Neural cell (in vitro differentiated cells): ENCODE results near the gene CDYL. TPM values are rescaled to one million over a fixed set of nuclear protein-coding genes. Genes with fewer than 3 reads are reported as not detected.

Source experiments
- H2AFZ ChIP-seq: fragments of 200-600, 300-800 bp; sonication (generic), shearing (Covaris generic); 2 replicates; pipeline ENCODE4 v1.6.0; 2014; ENCODE audit warnings: low read depth, mild to moderate bottlenecking, antibody characterized with exemption, low read length, moderate library complexity
- H3F3A ChIP-seq: fragments of 200-600 bp; shearing (Covaris generic); 2 replicates; pipeline ENCODE4 v1.6.1; 2016; ENCODE audit warnings: mild to moderate bottlenecking, moderate library complexity, mixed read lengths, antibody characterized with exemption, low read length; ENCODE audit not compliant: insufficient read depth, poor library complexity, severe bottlenecking
- H3K27ac ChIP-seq: fragments of 200-600, 300-800 bp; sonication (generic), shearing (Covaris generic); 2 replicates; pipeline ENCODE4 v1.5.1; 2014; ENCODE audit warnings: mild to moderate bottlenecking, low read length, moderate library complexity
- H3K27me3 ChIP-seq: fragments of 300-800, 200-600 bp; sonication (generic), shearing (Covaris generic); 2 replicates; pipeline ENCODE4 v1.6.0; 2014; ENCODE audit warnings: mild to moderate bottlenecking, low read depth, low read length, moderate library complexity; ENCODE audit not compliant: insufficient read depth
- H3K36me3 ChIP-seq: fragments of 300-800, 200-600 bp; sonication (generic), shearing (Covaris generic); 2 replicates; pipeline ENCODE4 v1.5.1; 2014; ENCODE audit warnings: mild to moderate bottlenecking, antibody characterized with exemption, low read length, moderate library complexity; ENCODE audit not compliant: insufficient read depth
- H3K4me2 ChIP-seq: fragments of 300-800, 200-600 bp; sonication (generic), shearing (Covaris generic); 2 replicates; pipeline ENCODE4 v1.6.0; 2014; ENCODE audit warnings: mild to moderate bottlenecking, low read length
- H3K4me3 ChIP-seq: fragments of 300-800, 200-600 bp; sonication (generic), shearing (Covaris generic); 2 replicates; pipeline ENCODE4 v1.5.1; 2014; ENCODE audit warnings: mild to moderate bottlenecking, low read length, moderate library complexity
- H3K79me2 ChIP-seq: fragments of 200-600 bp; shearing (Covaris generic); replicated peaks from 2 replicates; pipeline ENCODE4 v1.6.0; 2014; ENCODE audit warnings: mild to moderate bottlenecking, low read length, moderate library complexity; ENCODE audit not compliant: insufficient read depth
- H3K9ac ChIP-seq: fragments of 300-800, 200-600 bp; sonication (generic), shearing (Covaris generic); 2 replicates; pipeline ENCODE4 v1.6.1; 2016; ENCODE audit warnings: mild to moderate bottlenecking, low read length, mixed read lengths
- H3K9me2 ChIP-seq: fragments of 200-600 bp; shearing (Covaris generic); 2 replicates; pipeline ENCODE4 v1.6.1; 2016; ENCODE audit warnings: mild to moderate bottlenecking, low read length, mixed read lengths; ENCODE audit not compliant: insufficient read depth
- H3K9me3 ChIP-seq: fragments of 200-600, 300-800 bp; sonication (generic), shearing (Covaris generic); 2 replicates; pipeline ENCODE4 v1.6.1; 2016; ENCODE audit warnings: mild to moderate bottlenecking, mixed run types, low read length, moderate library complexity, mixed read lengths
- H4K20me1 ChIP-seq: fragments of 200-600 bp; shearing (Covaris generic); 2 replicates; pipeline ENCODE4 v1.6.1; 2016; ENCODE audit warnings: mild to moderate bottlenecking, mixed run types; ENCODE audit not compliant: insufficient read depth
- CTCF ChIP-seq: fragments of 450-650 bp; IDR thresholded peaks from 2 replicates; pipeline ENCODE4 v1.5.1; 2014; ENCODE audit warnings: antibody characterized with exemption, mild to moderate bottlenecking, moderate library complexity; ENCODE audit not compliant: poor library complexity, severe bottlenecking
- EP300 ChIP-seq: fragments of 450-650 bp; conservative IDR thresholded peaks from 2 replicates; pipeline ENCODE4 v1.6.1; 2014; ENCODE audit warnings: antibody characterized with exemption, mild to moderate bottlenecking, moderate library complexity; ENCODE audit not compliant: poor library complexity, severe bottlenecking
- EZH2 ChIP-seq: fragments of 200-600, 300-800 bp; shearing (Covaris generic), sonication (generic); IDR thresholded peaks from 2 replicates; pipeline ENCODE4 v1.6.1; 2014; ENCODE audit warnings: antibody characterized with exemption, low read length, borderline replicate concordance, mild to moderate bottlenecking; ENCODE audit not compliant: insufficient read depth, poor library complexity, severe bottlenecking
- MXI1 ChIP-seq: fragments of 450-650 bp; conservative IDR thresholded peaks from 2 replicates; pipeline ENCODE4 v1.6.1; 2014; ENCODE audit warnings: antibody characterized with exemption, mild to moderate bottlenecking; ENCODE audit not compliant: poor library complexity, severe bottlenecking
- POLR2AphosphoS5 ChIP-seq: IDR thresholded peaks from 2 replicates; pipeline ENCODE4 v1.6.1; 2012
- RAD21 ChIP-seq: fragments of 450-650 bp; conservative IDR thresholded peaks from 2 replicates; pipeline ENCODE4 v1.6.1; 2014; ENCODE audit warnings: antibody characterized with exemption, mild to moderate bottlenecking, moderate library complexity
- REST ChIP-seq: IDR thresholded peaks from 2 replicates; pipeline ENCODE4 v1.6.1; 2012; ENCODE audit warnings: borderline replicate concordance
- SMC3 ChIP-seq: fragments of 450-650 bp; conservative IDR thresholded peaks from 2 replicates; pipeline ENCODE4 v1.6.1; 2014; ENCODE audit warnings: antibody characterized with exemption, mild to moderate bottlenecking, moderate library complexity; ENCODE audit not compliant: poor library complexity
- TAF1 ChIP-seq: IDR thresholded peaks from 2 replicates; pipeline ENCODE4 v1.6.1; 2012; ENCODE audit warnings: low read depth
- polyA plus RNA-seq: library from polyadenylated mRNA; depleted of rRNA; stranded (reverse); fragments of >200 nt; gene quantifications from 2 replicates; pipeline ENCODE4 v1.2.3, GENCODE V29; 2014

The CDYL gene
- polyA plus RNA-seq, 1 donor from 2014 or later, result 5.2 TPM

GRCh38 chr6:4957521-4958231, 181.5 kb downstream of the CDYL start:
- Histone ChIP-seq H4K20me1 (no peaks in the 10 kb centered on the region), H3K27ac (no peak overlapping the region), H3K27me3 (no peaks in the 10 kb centered on the region), H3K9me3 (no peaks in the 10 kb centered on the region), H3K4me2 (no peak overlapping the region), H2AFZ (no peak overlapping the region), H3F3A (no peaks in the 10 kb centered on the region), H3K36me3 (no peaks in the 10 kb centered on the region), H3K9me2 (no peaks in the 10 kb centered on the region), H3K79me2 (no peaks in the 10 kb centered on the region), H3K9ac (no peak overlapping the region), H3K4me3 (no peak overlapping the region)
- TF ChIP-seq RAD21 (no peak), TAF1 (no peak)

GRCh38 chr6:4958624-4959023, 182.4 kb downstream of the CDYL start:
- Histone ChIP-seq H3K27ac (no peak overlapping the region), H3K27me3 (no peaks in the 10 kb centered on the region), H3K9me2 (no peaks in the 10 kb centered on the region), H2AFZ (no peak overlapping the region), H3K4me2 (no peak overlapping the region), H4K20me1 (no peaks in the 10 kb centered on the region), H3K36me3 (no peaks in the 10 kb centered on the region), H3K4me3 (no peak overlapping the region), H3F3A (no peaks in the 10 kb centered on the region), H3K9ac (no peak overlapping the region), H3K79me2 (no peaks in the 10 kb centered on the region), H3K9me3 (no peaks in the 10 kb centered on the region)
- TF ChIP-seq CTCF (no peak), POLR2AphosphoS5 (no peak), REST (no peak), MXI1 (no peak), EP300 (no peak), RAD21 (no peak), TAF1 (no peak), EZH2 (no peak), SMC3 (no peak)
